Activated naive CD4-positive, alpha-beta T cell treated with anti-CD3 and anti-CD28 coated beads, Interleukin-2, amount 10 ng/mL, durations not matched to agents 7 days and 5 days (primary cell): ENCODE measurements around the gene EPC2.
A peak's percentile ranks its signal among the peaks of the same experiment; 100 is the strongest.

ENCODE experiments used
- CTCF ChIA-PET: fragments of 350-600 bp; sonication (Branson Sonifier 250); formaldehyde crosslinking; loops from one replicate; lab custom pipeline; 2021; ENCODE audit warnings: antibody characterized with exemption; lab: Charles Lee
- DNase-seq: peaks from one replicate; pipeline ENCODE4 v3.0.0-alpha.2; 2020
- H3K27ac Mint-ChIP-seq: one replicate; pipeline ENCODE4 v1.8.0; 2021; ENCODE audit warnings: mild to moderate bottlenecking, moderate library complexity, mixed read lengths
- H3K27me3 Mint-ChIP-seq: one replicate; pipeline ENCODE4 v1.8.0; 2021; ENCODE audit warnings: mild to moderate bottlenecking, mixed read lengths
- H3K36me3 Mint-ChIP-seq: one replicate; pipeline ENCODE4 v1.8.0; 2021; ENCODE audit warnings: mixed read lengths
- H3K4me1 Mint-ChIP-seq: one replicate; pipeline ENCODE4 v1.8.0; 2021; ENCODE audit warnings: mixed read lengths
- H3K4me3 Mint-ChIP-seq: one replicate; pipeline ENCODE4 v1.8.0; 2021; ENCODE audit warnings: mild to moderate bottlenecking, moderate library complexity, mixed read lengths
- H3K9me3 Mint-ChIP-seq: one replicate; pipeline ENCODE4 v1.8.0; 2021; ENCODE audit warnings: mixed read lengths

Gene EPC2, protein sequence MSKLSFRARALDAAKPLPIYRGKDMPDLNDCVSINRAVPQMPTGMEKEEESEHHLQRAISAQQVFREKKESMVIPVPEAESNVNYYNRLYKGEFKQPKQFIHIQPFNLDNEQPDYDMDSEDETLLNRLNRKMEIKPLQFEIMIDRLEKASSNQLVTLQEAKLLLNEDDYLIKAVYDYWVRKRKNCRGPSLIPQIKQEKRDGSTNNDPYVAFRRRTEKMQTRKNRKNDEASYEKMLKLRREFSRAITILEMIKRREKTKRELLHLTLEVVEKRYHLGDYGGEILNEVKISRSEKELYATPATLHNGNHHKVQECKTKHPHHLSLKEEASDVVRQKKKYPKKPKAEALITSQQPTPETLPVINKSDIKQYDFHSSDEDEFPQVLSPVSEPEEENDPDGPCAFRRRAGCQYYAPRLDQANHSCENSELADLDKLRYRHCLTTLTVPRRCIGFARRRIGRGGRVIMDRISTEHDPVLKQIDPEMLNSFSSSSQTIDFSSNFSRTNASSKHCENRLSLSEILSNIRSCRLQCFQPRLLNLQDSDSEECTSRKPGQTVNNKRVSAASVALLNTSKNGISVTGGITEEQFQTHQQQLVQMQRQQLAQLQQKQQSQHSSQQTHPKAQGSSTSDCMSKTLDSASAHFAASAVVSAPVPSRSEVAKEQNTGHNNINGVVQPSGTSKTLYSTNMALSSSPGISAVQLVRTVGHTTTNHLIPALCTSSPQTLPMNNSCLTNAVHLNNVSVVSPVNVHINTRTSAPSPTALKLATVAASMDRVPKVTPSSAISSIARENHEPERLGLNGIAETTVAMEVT

DNA sequence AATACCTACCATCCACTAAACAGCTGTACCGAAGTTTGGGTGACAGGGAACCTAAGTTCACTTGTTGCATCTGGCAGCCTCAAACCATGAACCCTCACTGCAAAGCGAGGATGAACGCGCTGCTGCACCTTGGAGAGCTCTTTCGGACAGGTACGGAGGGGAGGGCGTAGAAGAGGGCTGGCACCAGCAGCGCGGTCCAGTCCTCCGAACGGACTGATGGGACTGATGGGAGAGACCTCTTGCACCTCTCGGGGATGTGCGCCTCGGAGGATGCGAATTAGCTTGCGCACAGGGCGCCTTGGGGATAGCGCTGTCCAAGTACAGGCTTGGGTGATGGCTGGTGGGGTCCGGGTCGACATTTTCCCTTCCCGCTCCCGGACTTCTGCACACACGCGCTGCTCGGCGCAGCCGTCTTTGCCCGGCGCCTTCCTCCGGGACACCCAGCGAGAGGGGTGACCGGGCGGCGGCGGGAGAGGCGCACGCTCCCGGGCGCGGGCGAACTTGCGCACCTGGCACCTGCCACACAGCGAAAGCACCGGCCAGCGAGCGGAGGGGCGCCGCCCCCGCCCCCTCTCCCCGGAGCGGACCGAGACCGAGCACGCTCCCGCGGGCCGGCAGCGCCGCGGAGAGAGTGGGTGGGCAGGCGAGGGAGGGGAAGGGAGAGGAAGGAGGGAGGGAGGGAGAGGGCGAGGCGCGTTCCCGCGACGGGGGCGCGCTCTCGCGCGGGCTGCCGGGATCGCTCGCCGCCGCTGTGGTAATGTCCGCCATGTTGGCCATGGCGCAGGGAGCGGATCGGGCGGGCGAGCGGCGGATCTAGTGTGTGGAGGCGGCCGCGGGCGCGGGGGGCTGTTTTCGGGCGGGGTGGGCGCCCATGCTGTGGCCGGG is at the start of gene EPC2:
TSS of gene EPC2 (plus strand) at position 754 of the 885 bp plus-strand sequence. CDS start 267 bp downstream, outside the sequence.
- H3K4me3 Mint-ChIP-seq, result peak within 1 kb of the TSS; percentile 84
- peaks cover 7% of the 10 kb centered on the region for H3K36me3 Mint-ChIP-seq
- no peaks in the 10 kb centered on the region for H3K9me3 Mint-ChIP-seq
- peak within 1 kb of the TSS; percentile 92 for H3K27ac Mint-ChIP-seq
- DNase-seq, result peak; percentile 88
- H3K27me3 Mint-ChIP-seq, result peaks cover 22% of the 10 kb centered on the region
- CTCF ChIA-PET, result interaction anchor here (0.8 to 1.2 kb wide), 6 partner anchors 29 to 117 kb away, joined by 3 to 6 read pairs (median 4); no protein-coding TSS in a partner anchor
- H3K4me1 Mint-ChIP-seq, result peaks cover 34% of the 10 kb centered on the region

DNA sequence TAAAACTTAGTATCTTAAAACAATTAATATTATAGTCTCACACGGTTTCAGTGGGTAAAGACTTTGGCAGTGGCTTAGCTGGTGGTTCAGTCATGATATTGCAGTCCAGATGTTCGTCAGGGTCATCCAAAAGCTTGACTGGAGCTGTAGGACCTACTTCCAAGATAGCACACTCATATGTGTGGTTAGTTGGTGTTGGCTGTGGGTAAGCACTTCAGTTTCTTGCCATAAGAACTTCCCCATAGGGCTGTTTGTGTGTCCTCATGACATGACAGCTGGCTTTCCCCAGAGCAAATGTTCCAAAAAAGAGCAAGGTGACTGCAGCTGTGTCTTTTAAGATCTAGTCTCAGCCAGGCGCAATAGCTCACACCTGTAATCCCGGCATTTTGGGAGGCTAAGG is 48.5 kb upstream of the EPC2 start:
- CTCF ChIA-PET, result interaction anchor here (0.8 kb wide), 1 partner anchor 11 kb away, joined by 5 read pairs; no protein-coding TSS in a partner anchor
- no peaks in the 10 kb centered on the region for H3K4me1 Mint-ChIP-seq
- no peaks in the 10 kb centered on the region for H3K36me3 Mint-ChIP-seq
- H3K9me3 Mint-ChIP-seq, result no peaks in the 10 kb centered on the region
- no peak overlapping the region for H3K27ac Mint-ChIP-seq
- no peak overlapping the region for H3K4me3 Mint-ChIP-seq
- H3K27me3 Mint-ChIP-seq, result peaks cover 4% of the 10 kb centered on the region
- DNase-seq, result no peak

DNA sequence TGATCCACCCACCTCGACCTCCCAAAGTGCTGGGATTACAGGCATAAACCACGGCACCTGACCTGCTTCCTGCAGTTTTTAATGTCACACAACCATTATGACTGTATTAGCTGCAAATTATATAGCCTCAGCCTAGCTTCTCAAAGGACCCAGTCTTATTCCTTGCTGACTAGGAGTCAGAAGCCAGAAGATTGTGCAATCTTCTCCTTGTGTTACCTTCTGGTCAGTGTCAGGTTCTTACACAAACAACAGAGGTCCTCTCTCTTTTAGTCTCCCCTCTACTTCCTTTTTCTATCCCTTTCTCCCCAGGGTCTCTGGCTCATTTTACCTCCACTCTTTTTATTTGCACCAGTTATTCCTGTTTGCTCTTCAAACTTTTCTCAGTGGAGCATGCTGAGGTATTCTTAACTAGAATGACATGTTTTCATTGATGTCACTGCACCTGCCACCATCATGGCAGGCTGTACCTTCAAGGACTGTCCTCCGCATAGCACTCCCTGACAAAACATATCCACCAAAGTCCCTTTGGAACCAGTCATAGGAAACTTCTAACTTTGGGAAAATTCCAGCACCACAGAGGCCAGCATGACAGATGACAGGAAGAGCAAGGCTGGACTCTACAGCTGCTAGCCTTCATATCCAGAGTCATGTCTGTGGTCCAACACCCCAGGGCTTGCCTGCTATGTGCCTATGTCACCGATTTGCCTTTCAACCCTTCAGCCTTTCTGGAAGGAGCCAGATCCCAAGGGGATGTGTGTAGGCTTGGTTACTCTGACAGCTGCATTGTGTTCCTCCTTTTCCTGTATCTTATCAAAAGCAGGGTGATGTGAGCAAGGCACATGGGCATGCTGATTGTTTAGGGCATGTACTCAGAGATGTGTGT is 45.2 kb upstream of the EPC2 start:
- peaks cover 4% of the 10 kb centered on the region for H3K27me3 Mint-ChIP-seq
- no peaks in the 10 kb centered on the region for H3K36me3 Mint-ChIP-seq
- no peak overlapping the region for H3K4me3 Mint-ChIP-seq
- peaks cover 8% of the 10 kb centered on the region for H3K4me1 Mint-ChIP-seq
- CTCF ChIA-PET, result no interaction called here
- DNase-seq, result no peak
- H3K27ac Mint-ChIP-seq, result no peak overlapping the region
- peaks cover 2% of the 10 kb centered on the region for H3K9me3 Mint-ChIP-seq

DNA sequence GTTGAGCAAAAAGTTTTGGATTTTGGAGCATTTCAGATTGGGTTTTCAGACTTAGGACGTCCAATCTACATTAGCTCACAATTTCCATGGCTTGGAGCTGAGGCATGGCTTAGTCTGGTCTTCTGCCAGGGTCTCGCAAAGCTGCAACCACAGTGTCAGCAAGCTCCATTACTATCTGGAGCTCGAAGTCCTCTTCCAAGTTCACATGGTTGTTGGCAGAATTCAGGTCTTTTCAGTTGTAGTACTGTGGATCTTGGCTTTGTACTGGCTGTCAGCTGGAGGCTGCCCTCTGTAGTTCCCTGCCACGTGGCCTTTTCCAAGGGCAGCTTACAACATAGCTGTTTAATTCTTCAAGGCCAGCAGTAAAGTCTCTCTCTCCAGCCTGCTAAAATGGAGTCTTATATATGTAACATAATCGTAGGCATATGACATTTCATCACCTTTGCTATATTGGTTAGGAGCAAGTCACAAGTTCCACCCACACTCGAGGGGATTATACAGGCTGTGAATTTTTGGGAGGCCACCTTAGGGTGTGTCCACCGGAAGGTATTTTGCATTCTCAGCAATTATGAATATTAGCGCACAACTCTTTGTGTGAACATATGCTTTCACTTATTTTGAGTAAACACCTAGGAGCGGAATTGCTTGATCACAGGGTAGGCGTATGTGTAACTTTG is 41.5 kb upstream of the EPC2 start:
- Mint-ChIP-seq H3K4me1 (peaks cover 8% of the 10 kb centered on the region), H3K9me3 (peaks cover 2% of the 10 kb centered on the region), H3K27ac (no peak overlapping the region), H3K36me3 (no peaks in the 10 kb centered on the region), H3K4me3 (no peak overlapping the region), H3K27me3 (peaks cover 4% of the 10 kb centered on the region)
- DNase-seq, result no peak
- CTCF ChIA-PET, result interaction anchor here (0.7 to 1.7 kb wide), 5 partner anchors 19 to 94 kb away, joined by 3 to 5 read pairs (median 4); no protein-coding TSS in a partner anchor

DNA sequence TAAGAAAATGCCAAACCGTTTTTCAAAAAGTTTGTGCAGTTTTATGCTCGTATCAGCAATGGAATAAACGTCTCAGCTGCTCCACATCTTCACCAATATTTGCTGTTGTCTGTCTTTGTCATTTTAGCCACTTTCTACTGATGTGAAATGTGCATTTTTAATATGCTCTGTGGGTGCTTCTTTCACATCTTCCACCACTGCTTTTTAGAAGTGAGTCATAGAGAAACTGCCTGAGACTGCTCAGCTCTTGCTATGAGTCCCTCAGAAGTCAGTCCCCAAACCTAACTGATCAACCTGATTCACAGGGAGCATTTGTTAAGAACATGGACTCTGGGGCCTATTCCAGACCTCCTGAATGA is 41.0 kb upstream of the EPC2 start:
- Mint-ChIP-seq H3K36me3 (no peaks in the 10 kb centered on the region), H3K4me3 (no peak overlapping the region), H3K27me3 (peaks cover 4% of the 10 kb centered on the region), H3K4me1 (peaks cover 8% of the 10 kb centered on the region), H3K27ac (no peak overlapping the region), H3K9me3 (peaks cover 2% of the 10 kb centered on the region)
- CTCF ChIA-PET, result interaction anchor here (1.0 to 1.7 kb wide), 5 partner anchors 11 to 94 kb away, joined by 3 to 6 read pairs (median 5); no protein-coding TSS in a partner anchor
- DNase-seq, result no peak

DNA sequence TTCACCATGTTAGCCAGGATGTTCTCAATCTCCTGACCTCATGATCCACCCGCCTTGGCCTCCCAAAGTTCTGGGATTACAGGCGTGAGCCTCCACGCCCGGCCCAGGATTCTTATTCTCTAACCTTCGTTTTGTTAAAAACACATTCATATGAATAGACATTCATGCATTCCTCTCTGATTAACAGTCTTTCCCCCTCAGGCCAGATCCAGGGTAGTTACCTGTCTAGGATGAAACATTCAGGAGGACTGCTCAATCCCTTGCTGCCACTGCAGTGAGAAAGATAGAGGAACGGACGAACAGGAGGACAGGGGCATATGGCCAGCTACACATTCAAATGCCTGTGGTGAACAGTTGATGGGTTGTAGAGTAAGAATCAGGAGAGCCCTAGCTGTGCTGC is 39.6 kb upstream of the EPC2 start:
- Mint-ChIP-seq H3K36me3 (no peaks in the 10 kb centered on the region), H3K27ac (no peak overlapping the region), H3K4me3 (no peak overlapping the region), H3K27me3 (no peaks in the 10 kb centered on the region), H3K9me3 (peaks cover 2% of the 10 kb centered on the region), H3K4me1 (peaks cover 8% of the 10 kb centered on the region)
- CTCF ChIA-PET, result interaction anchor here (1.5 kb wide), 1 partner anchor 10 kb away, joined by 6 read pairs; no protein-coding TSS in a partner anchor
- DNase-seq, result no peak

DNA sequence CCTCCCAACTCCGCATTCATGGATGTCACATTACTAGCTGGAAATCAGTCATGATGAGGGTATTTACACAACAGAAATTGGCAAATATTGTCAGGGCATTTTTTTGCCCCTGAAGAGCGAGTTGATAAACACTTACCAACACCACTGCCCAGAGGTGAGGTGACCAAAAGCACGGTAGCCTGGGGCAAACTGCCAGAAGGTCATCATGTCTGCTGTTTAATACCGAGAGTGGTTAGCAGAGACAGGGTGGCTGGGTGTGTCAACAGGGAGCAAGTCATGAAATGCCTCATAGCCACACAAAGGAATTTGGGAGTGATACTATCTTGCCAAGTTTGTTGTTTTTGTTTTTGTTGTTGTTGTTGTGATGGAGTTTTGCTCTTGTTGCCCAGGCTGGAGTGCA is 37.0 kb upstream of the EPC2 start:
- H3K9me3 Mint-ChIP-seq, result no peaks in the 10 kb centered on the region
- peaks cover 8% of the 10 kb centered on the region for H3K4me1 Mint-ChIP-seq
- DNase-seq, result no peak
- CTCF ChIA-PET, result no interaction called here
- no peak overlapping the region for H3K27ac Mint-ChIP-seq
- no peaks in the 10 kb centered on the region for H3K36me3 Mint-ChIP-seq
- no peaks in the 10 kb centered on the region for H3K27me3 Mint-ChIP-seq
- no peak overlapping the region for H3K4me3 Mint-ChIP-seq

DNA sequence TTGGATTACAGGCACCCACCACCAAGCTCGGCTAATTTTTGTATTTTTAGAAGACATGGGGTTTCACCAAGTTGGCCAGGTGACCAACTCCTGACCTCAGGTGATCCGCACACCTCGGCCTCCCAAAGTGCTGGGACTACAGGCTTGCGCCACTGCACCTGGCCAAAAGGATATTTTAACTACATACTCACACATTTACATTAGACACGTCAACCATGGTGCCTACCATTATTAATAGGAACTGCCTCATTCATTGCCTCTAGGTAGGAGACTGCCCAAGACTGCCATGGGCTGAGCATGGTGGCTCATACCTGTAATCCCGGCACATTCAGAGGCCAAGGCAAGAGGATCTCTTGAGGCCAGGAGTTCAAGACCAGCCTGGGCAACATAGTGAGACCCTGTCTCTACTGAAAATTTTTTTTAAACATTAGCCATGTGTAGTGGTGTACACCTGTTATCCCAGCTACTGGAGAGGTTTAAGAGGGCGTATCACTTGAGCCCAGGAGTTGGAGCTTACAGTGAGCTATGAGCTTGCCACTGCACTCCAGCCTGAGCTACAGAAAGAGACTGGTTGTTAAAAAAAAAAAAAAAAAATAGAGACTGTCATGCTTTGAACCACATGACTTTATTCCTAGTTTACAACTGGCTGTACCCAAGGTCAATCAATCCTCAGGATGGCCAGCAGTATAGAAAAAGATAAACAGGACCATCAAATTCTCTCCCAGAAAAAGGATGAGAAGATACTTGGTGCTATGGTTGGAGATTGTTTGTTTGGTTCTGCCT is 31.1 kb upstream of the EPC2 start:
- DNase-seq, result no peak

DNA sequence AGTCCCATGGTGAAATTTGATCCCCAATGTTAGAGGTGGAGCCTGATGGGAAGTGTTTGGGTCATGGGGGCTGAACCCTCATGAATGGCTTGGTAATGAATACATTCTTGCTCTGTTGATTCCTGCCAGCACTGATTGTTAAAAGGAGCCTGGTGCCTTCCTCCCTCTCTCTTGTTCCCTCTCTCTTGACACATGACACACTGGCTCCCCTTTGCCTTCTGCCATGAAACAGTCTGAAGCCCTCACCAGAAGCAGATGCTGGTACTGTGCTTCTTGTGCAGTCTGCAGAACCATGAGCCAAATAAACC is 30.6 kb upstream of the EPC2 start:
- Mint-ChIP-seq H3K36me3 (no peaks in the 10 kb centered on the region), H3K27ac (no peak overlapping the region), H3K4me1 (peaks cover 8% of the 10 kb centered on the region), H3K4me3 (no peak overlapping the region), H3K27me3 (peaks cover 4% of the 10 kb centered on the region), H3K9me3 (no peaks in the 10 kb centered on the region)
- CTCF ChIA-PET, result interaction anchor here (0.7 to 2.1 kb wide), 2 partner anchors 10 to 544 kb away, joined by 4 to 6 read pairs; no protein-coding TSS in a partner anchor
- DNase-seq, result no peak

More for the DNA sequence above, 31.1 kb upstream of the EPC2 start:
- H3K4me1 Mint-ChIP-seq, result peaks cover 8% of the 10 kb centered on the region
- H3K27ac Mint-ChIP-seq, result no peak overlapping the region
- no peaks in the 10 kb centered on the region for H3K36me3 Mint-ChIP-seq
- no peaks in the 10 kb centered on the region for H3K9me3 Mint-ChIP-seq
- CTCF ChIA-PET, result interaction anchor here (0.7 to 2.1 kb wide), 2 partner anchors 9 to 165 kb away, joined by 3 to 6 read pairs; no protein-coding TSS in a partner anchor
- H3K4me3 Mint-ChIP-seq, result no peak overlapping the region
- H3K27me3 Mint-ChIP-seq, result peaks cover 4% of the 10 kb centered on the region

DNA sequence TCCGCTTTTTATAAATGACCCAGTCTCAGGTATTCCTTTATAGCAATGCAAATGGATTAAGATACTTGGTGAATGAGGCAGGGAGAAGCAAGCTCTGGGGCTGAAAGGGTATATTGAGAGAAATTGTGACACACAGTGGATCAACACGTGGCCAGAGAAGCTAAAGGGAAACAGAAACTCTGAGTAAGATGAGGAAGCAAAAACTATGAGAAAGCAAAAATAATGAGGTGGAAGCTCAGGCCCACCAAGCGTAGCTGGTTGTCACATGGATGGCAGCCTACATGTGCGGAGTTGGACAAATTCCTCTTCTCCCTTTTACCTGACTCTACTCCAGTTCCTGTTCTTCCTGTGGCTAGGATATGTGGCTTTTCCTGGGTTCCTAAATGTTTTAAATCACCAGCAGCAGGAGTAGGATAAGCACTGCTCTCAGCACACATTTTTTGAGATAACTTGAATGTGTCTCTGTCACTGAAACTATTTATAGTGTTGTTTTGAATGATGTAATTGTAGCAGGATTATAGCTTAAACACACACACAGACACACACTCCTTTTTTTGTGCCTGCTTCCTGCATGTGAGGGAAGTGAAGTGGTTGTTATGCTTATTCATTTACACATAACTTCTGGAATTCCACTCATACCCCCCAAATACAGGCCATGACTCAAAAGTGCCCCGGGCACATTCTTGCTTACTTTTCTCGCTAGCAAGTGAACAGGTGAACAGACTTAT is 30.1 kb upstream of the EPC2 start:
- Mint-ChIP-seq H3K9me3 (no peaks in the 10 kb centered on the region), H3K27ac (no peak overlapping the region), H3K36me3 (no peaks in the 10 kb centered on the region), H3K4me3 (no peak overlapping the region), H3K27me3 (peaks cover 4% of the 10 kb centered on the region), H3K4me1 (peaks cover 8% of the 10 kb centered on the region)
- DNase-seq, result no peak
- CTCF ChIA-PET, result interaction anchor here (0.7 to 2.1 kb wide), 3 partner anchors 10 to 545 kb away, joined by 4 to 6 read pairs (median 6); no protein-coding TSS in a partner anchor

DNA sequence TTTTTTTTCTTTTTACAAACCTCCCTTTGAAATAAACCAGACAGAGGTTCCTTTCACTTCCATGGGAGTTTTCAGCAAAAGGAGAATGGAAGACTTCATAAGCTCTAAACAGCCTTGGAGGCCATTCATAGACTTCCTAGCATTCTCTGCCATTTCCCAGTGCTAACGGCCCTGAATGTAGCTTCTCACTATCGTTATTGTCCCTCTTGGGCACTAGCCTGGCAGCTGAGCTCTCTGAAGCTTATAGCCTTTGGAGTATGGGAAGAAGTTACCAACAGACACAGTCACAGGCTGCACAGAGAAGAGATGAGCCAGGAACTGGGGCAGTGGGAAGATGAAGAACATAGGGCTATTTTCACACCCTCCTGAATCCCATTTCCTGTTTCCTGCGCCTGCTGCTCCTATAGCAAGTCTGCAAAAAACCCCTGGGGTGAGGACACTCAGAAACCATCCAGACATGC is 29.1 kb upstream of the EPC2 start:
- Mint-ChIP-seq H3K27me3 (peaks cover 4% of the 10 kb centered on the region), H3K36me3 (no peaks in the 10 kb centered on the region)
- CTCF ChIA-PET, result interaction anchor here (1.3 to 2.1 kb wide), 2 partner anchors 11 to 28 kb away, joined by 6 read pairs; no protein-coding TSS in a partner anchor

More for the DNA sequence above, 29.1 kb upstream of the EPC2 start:
- Mint-ChIP-seq H3K9me3 (no peaks in the 10 kb centered on the region), H3K27ac (no peak overlapping the region), H3K4me3 (no peak overlapping the region), H3K4me1 (peaks cover 8% of the 10 kb centered on the region)
- no peak for DNase-seq
